HG02840 (cell line): ENCODE measurements around the gene HDDC3.
"Not testable (repeated sequence)": the region's sequence is repeated elsewhere in the genome, so short reads cannot be mapped to it uniquely, and the experiment has no call there.

Experiments
- ATAC-seq: cut with Tn5 transposase; IDR thresholded peaks from one replicate; pipeline ENCODE4 v1.9.1; 2021; ENCODE audit warnings: mild to moderate bottlenecking, moderate library complexity, moderate number of reproducible peaks; ENCODE audit not compliant: unreplicated experiment, low FRiP score

HDDC3 gene

DNA sequence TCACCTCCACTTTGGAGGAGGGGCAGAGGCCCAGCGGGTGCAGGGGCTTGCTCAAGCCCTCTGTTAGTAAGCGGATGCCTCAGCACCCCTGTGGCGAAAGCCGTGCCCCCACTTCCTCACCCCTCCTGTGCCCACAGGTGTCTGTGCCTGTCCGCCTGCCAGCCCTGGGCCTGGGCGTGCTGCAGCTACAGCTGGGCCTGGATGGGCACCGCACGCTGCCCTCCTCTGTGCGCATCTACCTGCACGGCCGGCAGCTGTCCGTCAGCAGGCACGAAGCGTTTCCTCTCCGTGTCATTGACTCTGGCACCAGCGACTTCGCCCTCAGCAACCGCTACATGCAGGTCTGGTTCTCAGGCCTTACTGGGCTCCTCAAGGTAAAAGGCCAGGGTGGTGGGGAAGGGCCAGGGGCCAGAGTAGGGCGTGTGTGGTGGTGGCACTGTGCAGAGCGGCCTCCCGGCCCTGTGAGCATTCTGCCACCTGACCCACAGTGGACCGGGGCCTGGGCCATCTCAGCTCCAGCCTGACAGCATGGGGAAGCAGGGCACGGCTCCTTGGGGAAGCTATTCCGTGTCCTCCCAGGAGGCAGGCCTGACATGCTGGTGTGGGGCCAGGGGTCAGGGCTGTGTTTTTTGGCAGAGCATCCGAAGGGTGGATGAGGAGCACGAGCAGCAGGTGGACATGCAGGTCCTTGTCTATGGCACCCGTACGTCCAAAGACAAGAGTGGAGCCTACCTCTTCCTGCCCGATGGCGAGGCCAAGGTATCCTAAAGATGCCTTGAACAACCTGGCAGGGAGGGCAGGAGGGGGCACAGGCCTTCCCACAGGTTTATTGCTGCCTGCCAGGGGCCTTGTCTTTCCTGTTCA lies 20.2 kb downstream of the HDDC3 start:
- no peak for ATAC-seq

- no peak for ATAC-seq
Observed at GRCh38 chr15:90911302-90911623, 21.1 kb downstream of the HDDC3 start.

DNA sequence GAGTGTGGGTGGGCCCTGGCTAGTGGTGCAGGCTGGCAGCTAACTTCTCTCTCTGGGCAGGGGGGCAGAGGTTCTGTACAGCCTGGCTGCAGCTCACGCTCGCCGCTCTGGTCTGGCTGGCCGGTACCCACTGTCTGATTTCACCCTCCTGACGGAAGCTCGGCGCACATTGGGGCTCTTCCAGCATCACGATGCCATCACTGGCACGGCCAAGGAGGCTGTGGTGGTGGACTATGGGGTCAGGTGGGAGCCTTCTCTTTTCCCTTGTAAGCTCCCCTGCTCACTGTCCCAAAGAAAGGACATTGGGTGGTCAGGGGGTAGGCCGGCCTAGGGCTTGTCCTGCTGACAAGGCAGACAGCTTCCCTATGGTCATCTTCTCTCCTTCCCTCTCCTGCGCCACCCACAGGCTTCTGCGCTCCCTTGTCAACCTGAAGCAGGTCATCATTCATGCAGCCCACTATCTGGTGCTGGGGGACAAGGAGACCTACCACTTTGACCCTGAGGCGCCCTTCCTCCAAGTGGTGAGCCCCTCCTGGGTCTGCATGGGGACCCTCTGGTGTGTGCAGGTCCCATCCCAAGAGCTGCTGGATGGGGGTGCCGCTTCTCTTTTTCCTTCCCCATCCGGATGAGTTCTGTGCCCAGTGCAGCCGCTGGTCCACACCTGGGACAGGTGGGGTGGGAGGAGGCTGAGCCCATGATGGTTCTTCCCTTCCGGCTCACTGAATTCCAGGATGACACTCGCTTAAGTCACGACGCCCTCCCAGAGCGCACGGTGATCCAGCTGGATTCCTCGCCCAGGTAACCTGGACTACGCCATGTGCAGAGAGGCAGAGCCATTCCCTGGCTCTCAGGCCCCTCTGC lies 21.7 kb downstream of the HDDC3 start:
- ATAC-seq, result no peak

DNA sequence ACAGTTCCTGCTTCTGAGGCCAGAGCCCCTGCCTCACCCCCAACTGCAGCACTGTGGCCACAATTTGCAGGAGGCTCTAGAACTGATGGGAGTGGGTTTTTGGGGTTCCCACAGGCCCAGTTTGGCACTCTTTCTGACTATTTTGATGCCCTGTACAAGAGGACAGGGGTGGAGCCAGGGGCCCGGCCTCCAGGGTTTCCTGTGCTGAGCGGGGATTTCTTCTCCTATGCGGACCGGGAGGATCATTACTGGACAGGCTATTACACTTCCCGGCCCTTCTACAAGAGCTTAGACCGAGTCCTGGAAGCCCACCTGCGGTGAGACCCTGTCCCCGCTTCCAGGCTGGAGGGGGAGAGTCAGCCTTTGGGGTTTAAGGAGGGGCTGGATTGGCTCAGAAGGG lies 22.4 kb downstream of the HDDC3 start:
- no peak for ATAC-seq

DNA sequence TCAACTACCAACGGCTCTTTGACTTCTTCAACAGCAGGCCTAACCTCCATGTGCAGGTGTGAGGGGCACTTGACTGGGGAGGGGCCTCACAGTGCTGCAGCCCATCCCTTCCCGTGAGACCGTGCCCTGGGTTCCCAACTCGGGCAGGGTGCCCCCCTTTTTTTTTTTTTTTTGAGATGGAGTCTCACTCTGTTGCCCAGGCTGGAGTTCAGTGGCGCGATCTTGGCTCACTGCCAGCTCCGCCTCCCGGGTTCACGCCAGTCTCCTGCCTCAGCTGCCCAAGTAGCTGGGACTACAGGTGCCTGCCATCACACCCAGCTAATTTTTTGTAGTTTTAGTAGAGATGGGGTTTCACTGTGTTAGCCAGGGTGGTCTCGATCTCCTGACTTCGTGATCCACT lies 22.9 kb downstream of the HDDC3 start:
- ATAC-seq, result not testable (repeated sequence)

GRCh38 chr15:90907838-90908507 lies 24.4 kb downstream of the HDDC3 start:
- ATAC-seq, result no peak

GRCh38 chr15:90907051-90907660 lies 25.2 kb downstream of the HDDC3 start:
- no peak for ATAC-seq

DNA sequence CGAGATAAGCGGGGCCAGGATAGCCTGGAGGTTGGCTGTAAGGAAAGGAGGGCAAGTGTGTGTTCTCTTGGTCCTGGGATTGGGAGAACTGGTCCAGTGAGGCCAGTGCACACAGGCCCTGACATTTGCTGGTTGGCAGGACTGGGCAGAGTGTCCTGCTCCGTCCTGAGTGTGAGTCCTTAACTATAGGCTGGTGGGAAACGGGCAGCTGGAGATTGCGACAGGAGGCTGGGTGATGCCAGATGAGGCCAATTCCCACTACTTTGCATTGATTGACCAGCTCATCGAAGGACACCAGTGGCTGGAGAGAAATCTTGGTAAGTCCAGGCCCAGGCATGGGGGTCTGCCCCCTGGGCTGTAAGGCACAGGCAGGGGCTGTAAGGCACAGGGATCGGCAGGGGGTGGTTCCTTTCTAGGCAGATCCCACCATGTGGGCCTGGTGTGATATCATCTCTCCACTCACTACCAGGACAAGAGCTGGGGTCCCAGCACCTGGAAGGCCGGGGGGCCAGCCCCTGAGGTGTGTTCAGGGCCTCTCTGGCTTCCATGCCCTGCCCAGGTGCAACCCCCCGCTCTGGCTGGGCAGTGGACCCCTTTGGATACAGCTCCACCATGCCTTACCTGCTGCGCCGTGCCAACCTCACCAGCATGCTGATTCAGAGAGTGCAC lies 26.0 kb downstream of the HDDC3 start:
- ATAC-seq, result no peak

DNA sequence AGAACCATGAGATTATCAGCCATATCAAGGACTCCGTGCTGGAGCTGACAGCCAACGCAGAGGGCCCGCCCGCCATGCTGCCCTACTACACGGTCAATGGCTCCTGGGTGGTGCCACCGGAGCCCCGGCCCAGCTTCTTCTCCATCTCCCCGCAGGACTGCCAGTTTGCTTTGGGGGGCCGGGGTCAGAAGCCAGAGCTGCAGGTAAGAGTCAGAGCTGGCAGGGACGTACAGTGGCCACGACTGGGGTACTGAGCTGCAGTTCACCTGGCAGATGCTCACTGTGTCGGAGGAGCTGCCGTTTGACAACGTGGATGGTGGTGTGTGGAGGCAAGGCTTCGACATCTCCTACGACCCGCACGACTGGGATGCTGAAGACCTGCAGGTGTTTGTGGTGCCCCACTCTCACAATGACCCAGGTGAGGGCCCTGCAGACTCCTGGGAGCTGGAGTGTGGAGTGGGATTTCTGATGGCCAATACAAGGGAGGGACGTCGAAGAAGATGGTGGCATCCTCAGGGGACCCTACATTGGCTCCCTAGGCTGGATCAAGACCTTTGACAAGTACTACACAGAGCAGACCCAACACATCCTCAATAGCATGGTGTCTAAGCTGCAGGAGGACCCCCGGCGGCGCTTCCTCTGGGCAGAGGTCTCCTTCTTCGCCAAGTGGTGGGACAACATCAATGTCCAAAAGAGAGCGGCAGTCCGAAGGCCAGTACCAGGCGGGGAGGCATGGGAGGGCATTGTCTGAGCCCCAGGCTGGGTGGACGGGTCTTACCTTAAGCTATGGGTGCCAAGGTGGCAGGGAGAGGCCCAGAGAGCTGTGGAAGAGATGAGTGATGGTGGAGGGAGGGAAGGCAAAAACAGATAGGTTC lies 26.8 kb downstream of the HDDC3 start:
- no peak for ATAC-seq

- no peak for ATAC-seq
Observed at GRCh38 chr15:90904746-90905145, 27.6 kb downstream of the HDDC3 start.

- ATAC-seq, result no peak
Observed at GRCh38 chr15:90903733-90904536, 28.4 kb downstream of the HDDC3 start.

DNA sequence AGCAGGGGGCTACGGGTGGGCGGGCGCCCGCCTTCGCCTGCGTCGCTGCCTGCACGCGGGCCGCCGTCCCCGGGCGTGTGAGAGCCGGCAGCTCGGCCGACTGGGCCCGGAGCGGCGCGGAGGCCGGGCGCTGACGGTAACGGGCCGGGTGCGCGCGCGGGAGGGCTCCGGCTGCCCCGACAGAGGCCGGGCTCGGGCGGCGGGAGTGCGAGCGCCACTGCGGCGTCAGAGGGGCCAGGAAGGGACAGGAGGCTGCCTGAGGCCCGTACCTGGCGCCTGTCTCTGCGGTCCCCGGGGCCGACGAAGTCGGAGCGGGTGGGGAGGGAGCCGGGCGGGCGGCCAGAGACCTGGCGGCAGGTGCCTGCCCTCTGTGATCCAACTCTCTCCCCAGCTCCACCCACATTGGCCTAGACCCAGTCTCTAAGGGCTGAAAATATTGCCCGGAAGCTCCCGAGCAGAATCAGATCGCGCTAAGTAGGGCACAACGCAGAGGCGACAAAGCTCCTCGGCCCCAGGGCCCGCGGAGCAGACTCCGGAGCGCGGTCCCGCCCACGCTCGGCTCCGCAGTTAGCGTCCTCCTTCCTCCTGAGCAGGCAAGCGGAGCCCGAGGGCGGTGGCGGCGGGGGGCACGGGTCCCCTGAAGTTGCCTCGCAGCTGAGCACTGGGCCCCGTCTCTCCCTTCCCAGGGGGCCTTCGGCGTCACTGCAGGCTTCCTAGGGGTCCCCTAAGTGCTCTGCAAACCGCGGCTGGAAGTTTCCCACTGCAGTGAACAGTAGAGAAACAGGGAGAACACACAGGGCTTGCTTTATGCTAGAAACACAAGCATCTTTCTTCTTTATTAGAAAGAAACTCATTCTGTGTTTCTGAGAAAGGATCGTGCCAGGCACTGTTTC lies 29.3 kb downstream of the HDDC3 start, which contains the start of gene MAN2A2:
Gene MAN2A2 (plus strand): TSS at position 463 of the 893 bp plus-strand sequence. CDS start 906 bp downstream, outside the sequence.
- peak; percentile 36 for ATAC-seq

GRCh38 chr15:90902040-90902839 lies 30.1 kb downstream of the HDDC3 start:
- ATAC-seq, result peak; percentile 73

GRCh38 chr15:90901175-90902039 lies 30.9 kb downstream of the HDDC3 start:
- ATAC-seq, result no peak

DNA sequence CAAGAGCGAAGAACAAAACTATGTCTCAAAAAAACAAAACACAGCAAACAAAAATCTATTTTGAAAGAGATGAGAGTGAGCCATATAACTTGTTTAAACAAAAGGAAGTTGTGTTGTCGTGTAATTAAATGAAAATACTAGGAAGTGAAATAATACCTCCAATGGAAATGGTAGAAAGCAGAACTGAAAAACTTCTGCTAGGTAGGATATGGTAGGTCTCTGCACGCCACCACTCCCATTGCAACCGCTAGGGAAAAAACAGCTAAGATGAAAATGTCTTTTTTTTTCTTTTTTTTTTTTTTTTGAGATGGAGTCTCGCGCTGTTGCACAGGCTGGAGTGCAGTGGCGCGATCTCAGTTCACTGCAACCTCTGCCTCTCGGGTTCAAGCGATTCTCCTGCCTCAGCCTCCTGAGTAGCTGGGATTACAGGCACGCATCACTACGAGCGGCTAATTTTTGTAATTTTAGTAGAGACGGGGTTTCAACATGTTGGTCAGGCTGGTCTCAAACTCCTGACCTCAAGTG lies 35.2 kb downstream of the HDDC3 start:
- peak; percentile 57 for ATAC-seq
